ENCODE results near the gene GABRE.

GABRE gene

DNA sequence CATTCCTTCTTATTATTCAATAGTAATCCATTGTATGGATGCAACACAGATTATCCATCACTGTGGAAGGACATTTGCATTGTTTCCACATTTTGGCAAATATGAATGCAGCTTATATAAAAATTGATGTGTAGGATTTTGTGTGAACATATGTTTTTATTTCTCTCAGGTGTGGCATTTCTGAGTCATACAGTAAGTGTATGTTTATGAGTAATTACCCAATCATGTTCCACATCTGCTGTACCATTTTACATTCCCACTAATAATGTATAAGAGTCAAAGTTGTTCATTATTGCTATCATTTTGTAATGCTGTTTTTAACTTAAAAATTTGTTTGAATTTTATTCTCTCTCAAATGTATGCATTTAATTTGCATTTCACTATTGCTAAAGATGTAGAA lies 36.3 kb downstream of the GABRE start:
- no peak overlapping the region for H3K4me3 ChIP-seq (ENCODE audit: low read length)
- TF ChIP-seq, protein P1, sequence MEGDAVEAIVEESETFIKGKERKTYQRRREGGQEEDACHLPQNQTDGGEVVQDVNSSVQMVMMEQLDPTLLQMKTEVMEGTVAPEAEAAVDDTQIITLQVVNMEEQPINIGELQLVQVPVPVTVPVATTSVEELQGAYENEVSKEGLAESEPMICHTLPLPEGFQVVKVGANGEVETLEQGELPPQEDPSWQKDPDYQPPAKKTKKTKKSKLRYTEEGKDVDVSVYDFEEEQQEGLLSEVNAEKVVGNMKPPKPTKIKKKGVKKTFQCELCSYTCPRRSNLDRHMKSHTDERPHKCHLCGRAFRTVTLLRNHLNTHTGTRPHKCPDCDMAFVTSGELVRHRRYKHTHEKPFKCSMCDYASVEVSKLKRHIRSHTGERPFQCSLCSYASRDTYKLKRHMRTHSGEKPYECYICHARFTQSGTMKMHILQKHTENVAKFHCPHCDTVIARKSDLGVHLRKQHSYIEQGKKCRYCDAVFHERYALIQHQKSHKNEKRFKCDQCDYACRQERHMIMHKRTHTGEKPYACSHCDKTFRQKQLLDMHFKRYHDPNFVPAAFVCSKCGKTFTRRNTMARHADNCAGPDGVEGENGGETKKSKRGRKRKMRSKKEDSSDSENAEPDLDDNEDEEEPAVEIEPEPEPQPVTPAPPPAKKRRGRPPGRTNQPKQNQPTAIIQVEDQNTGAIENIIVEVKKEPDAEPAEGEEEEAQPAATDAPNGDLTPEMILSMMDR (IDR thresholded peaks at IDR 0.05; ENCODE audit: insufficient read depth, low read depth, low read length, missing control alignments): no peak
- peak; percentile 24 for DNase-seq (ENCODE audit: low read depth)

DNA sequence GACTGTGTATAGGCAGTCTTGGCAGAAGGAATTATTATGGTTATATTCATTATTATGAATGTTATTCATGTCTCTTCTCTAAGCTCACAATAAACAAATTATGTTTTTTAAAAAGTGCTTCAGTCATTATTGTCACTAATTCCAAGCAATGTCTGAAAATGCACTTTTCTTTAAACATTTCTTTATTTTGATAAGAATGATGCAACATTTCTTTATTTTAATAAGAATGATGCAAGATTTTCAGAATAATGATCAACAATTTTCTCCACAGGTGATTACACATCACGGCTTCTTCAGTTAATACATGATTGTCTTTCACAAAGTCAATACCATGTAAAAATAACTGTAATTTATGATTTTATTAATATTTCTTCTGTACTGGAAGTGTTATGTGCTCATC lies 39.1 kb downstream of the GABRE start:
- DNase-seq (ENCODE audit: low read depth): no peak
- H3K4me3 ChIP-seq (ENCODE audit: low read length): no peak overlapping the region
- TF ChIP-seq, protein P1 (IDR thresholded peaks at IDR 0.05; ENCODE audit: insufficient read depth, low read depth, low read length, missing control alignments): no peak

DNA sequence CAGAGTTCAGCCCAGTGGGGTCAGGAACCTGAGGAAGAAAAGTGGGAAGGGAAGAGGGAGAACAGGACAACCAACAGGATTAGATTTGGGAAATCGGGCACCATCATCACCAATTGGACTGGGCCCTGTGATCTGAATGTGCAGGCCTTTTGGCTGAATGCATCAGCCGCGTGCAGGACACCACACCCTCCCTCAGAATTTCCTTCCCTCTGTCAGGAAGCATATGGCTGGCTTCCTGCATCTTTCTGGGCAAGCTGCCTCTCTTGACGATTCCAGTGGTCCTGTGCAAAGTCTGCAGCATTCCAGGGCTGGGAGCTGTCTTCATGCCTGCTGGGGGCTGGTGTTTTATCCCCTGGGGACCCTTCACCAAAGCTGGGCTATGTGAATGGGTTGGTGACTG lies 45.4 kb downstream of the GABRE start:
- no peak for DNase-seq (ENCODE audit: low read depth)
- TF ChIP-seq, protein P1 (IDR thresholded peaks at IDR 0.05; ENCODE audit: insufficient read depth, low read depth, low read length, missing control alignments): no peak
- no peak overlapping the region for H3K4me3 ChIP-seq (ENCODE audit: low read length)

DNA sequence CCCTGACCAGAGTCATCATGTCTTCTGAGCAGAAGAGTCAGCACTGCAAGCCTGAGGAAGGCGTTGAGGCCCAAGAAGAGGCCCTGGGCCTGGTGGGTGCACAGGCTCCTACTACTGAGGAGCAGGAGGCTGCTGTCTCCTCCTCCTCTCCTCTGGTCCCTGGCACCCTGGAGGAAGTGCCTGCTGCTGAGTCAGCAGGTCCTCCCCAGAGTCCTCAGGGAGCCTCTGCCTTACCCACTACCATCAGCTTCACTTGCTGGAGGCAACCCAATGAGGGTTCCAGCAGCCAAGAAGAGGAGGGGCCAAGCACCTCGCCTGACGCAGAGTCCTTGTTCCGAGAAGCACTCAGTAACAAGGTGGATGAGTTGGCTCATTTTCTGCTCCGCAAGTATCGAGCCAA lies 50.8 kb downstream of the GABRE start:
- DNase-seq (ENCODE audit: low read depth): no peak
- no peak overlapping the region for H3K4me3 ChIP-seq (ENCODE audit: low read length)
- TF ChIP-seq, protein P1 (IDR thresholded peaks at IDR 0.05; ENCODE audit: insufficient read depth, low read depth, low read length, missing control alignments): no peak

DNA sequence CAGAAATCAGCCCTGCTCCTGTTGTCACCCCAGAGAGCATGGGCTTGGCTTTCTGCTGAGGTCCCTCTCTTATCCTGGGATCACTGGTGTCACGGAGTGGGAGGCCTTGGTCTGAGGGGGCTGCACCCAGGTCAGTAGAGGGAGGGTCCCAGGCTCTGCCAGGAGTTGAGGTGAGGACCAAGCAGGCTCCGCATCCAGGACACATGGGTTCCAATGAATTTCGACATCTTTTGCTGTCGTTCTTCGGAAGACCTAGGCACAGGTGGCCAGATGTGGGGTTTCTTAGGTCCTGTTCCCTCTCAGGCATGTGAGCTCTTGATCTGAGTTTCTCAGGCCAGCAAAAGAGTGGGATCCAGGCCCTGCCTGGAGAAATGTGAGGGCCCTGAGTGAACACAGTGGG lies 51.8 kb downstream of the GABRE start:
- DNase-seq (ENCODE audit: low read depth): no peak
- TF ChIP-seq, protein P1 (IDR thresholded peaks at IDR 0.05; ENCODE audit: insufficient read depth, low read depth, low read length, missing control alignments): no peak
- H3K4me3 ChIP-seq (ENCODE audit: low read length): no peak overlapping the region

DNA sequence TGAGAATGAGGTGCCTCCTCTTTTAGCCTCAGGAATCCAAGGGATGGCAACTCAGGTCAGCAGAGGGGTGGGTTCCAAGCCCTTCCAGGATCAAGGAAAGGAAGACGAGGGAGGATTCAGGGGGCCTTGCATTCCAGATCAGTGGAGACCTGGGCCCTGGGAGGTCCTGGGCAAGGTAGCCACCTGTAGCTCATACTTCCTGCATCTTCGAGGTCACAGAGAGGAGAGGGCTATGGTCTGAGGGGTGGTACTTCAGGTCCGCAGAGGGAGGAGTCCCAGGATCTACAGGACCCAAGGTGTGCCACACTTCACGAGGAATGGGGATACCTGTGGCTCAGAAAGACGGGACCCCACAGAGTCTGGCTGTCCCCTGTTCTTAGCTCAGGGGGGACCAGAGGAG lies 52.6 kb downstream of the GABRE start:
- no peak overlapping the region for H3K4me3 ChIP-seq (ENCODE audit: low read length)
- TF ChIP-seq, protein P1 (IDR thresholded peaks at IDR 0.05; ENCODE audit: insufficient read depth, low read depth, low read length, missing control alignments): no peak
- DNase-seq (ENCODE audit: low read depth): no peak

DNA sequence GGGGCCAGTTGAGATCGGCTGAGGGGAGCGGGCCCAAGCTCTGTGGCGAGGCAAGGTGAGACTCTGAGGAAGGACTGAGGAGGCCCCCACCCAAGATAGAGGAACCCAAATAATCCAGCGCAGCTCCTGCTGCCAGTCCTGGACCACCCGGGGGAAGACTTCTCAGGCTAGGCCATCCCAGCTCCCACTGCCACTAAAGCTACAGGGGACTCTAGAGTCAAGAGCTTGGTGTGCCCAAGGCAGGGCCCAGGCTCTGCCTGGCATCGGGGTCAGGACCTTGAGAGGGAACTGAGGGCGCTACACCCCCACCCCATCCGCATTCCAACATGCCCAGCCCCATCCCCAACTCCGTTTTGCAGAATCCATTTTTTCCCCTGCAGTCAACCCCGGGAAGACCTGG lies 53.2 kb downstream of the GABRE start:
- no peak for DNase-seq (ENCODE audit: low read depth)
- no peak overlapping the region for H3K4me3 ChIP-seq (ENCODE audit: low read length)
- TF ChIP-seq, protein P1 (IDR thresholded peaks at IDR 0.05; ENCODE audit: insufficient read depth, low read depth, low read length, missing control alignments): no peak
